Dendritic cell treated with granulocyte-macrophage colony-stimulating factor and Interleukin-4, amounts not matched to agents 40 ng/mL and 50 ng/mL, for 4 days (primary cell): ENCODE results near the gene ZNF782.
A peak's percentile ranks its signal among the peaks of the same experiment; 100 is the strongest.
"Not testable (repeated sequence)": the region's sequence is repeated elsewhere in the genome, so short reads cannot be mapped to it uniquely, and the experiment has no call there.

ENCODE experiments used
- H3K27ac Mint-ChIP-seq: one replicate; pipeline ENCODE4 v1.8.0; 2022; ENCODE audit warnings: mild to moderate bottlenecking, mixed read lengths
- H3K27me3 Mint-ChIP-seq: one replicate; pipeline ENCODE4 v1.8.0; 2022; ENCODE audit warnings: mild to moderate bottlenecking, mixed read lengths
- H3K36me3 Mint-ChIP-seq: one replicate; pipeline ENCODE4 v1.8.0; 2022; ENCODE audit warnings: low read depth, mixed read lengths
- H3K4me1 Mint-ChIP-seq: one replicate; pipeline ENCODE4 v1.8.0; 2022; ENCODE audit warnings: low read depth, mixed read lengths
- H3K4me3 Mint-ChIP-seq: one replicate; pipeline ENCODE4 v1.8.0; 2022; ENCODE audit warnings: mild to moderate bottlenecking, moderate library complexity, mixed read lengths
- H3K9me3 Mint-ChIP-seq: one replicate; pipeline ENCODE4 v1.8.0; 2022; ENCODE audit warnings: mixed read lengths
- intact Hi-C: fragments of 100-400 bp; cut with micrococcal nuclease; formaldehyde crosslinking; loops from one replicate; pipeline ENCODE4 v1.15.0; 2022

Gene ZNF782

DNA sequence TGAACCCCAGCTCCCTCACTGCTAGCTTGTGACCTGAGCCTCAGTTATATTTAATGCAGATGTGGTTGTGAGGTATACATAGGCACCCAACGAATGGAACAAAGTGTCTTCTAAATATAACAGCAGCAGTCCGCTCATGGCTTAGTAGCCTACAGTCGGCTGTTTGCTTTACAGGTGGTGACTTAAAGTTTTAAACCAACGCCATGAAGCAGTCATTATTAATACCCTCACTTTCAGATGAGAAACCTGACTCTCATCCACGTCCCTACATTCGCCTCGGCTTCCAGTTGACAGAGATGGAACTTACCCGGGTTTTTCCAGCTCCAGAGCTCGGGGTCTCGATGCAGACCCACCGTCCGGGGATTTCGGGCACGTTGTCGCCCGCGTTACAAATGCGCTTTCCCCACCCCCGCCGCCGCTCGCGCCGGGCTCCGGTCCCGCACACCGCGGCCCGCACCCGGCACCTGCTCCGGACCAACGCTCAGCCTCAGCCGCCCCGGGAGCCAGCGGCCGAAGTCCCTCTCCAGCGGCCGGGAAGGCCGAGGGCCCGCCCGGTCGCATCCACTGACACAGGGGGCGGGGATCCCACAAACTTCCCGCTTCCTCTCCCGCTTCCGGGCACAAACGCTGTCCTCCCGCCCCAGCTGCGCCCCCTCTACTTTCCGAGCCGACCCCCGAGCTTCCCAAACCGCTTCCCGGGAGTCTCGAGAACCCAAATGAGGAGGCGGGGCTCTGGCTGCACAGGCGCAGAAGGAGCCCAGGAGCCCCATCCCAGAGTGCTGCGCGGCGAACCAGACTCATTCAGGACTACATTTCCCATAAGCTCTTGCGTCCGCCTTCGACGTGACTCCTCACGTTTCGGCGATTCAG is at the start of gene ZNF782:
TSS of gene ZNF782 (minus strand) at position 734 of the 870 bp plus-strand sequence. CDS start 2,553 bp downstream, outside the sequence.
- Mint-ChIP-seq H3K36me3 (peaks cover 16% of the 10 kb centered on the region), H3K27me3 (peaks cover 9% of the 10 kb centered on the region), H3K9me3 (peaks cover 9% of the 10 kb centered on the region), H3K4me1 (peaks cover 22% of the 10 kb centered on the region), H3K4me3 (peak within 1 kb of the TSS; percentile 99), H3K27ac (peak within 1 kb of the TSS; percentile 90)
- intact Hi-C loops: loop anchor here (2.0 to 10.0 kb wide), 5 partner anchors 75 to 741 kb away; partner anchors contain the start of genes CTSV, ZNF367 and ZNF510

DNA sequence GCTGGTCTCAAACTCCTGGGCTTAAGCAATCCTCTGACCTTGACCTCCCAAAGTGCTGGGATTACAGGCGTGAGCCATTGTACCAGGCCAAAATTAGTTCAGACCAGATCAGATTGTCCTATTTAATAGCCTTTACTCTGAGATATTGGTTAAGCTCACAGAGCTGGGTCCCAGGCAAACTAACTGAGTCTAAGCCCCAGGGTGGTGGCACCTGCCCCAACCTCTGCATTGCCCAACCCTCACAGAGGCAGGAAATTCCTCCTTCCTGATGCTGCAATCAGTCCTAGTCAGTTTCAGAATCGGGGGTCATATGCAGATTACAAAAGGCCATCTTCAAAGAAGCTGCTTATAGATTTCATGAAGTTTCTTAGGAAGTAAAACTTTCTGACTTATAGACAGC is 45.7 kb upstream of the ZNF782 start:
- H3K9me3 Mint-ChIP-seq, H3K27me3 Mint-ChIP-seq, intact Hi-C loops, H3K4me3 Mint-ChIP-seq, H3K27ac Mint-ChIP-seq, H3K4me1 Mint-ChIP-seq: not testable (repeated sequence)
- H3K36me3 Mint-ChIP-seq: peaks cover 32% of the 10 kb centered on the region

GRCh38 chr9:96892131-96892530 is 37.8 kb upstream of the ZNF782 start:
- Mint-ChIP-seq H3K9me3 (no peaks in the 10 kb centered on the region), H3K27ac (no peak overlapping the region), H3K36me3 (peaks cover 74% of the 10 kb centered on the region), H3K4me3 (no peak overlapping the region), H3K4me1 (no peaks in the 10 kb centered on the region), H3K27me3 (no peaks in the 10 kb centered on the region)
- intact Hi-C loops: no loop called here

- H3K4me1 Mint-ChIP-seq: peaks cover 13% of the 10 kb centered on the region
- H3K27ac Mint-ChIP-seq: no peak overlapping the region
- H3K4me3 Mint-ChIP-seq: no peak overlapping the region
- no peaks in the 10 kb centered on the region for H3K27me3 Mint-ChIP-seq
- intact Hi-C loops: no loop called here
- peaks cover 40% of the 10 kb centered on the region for H3K36me3 Mint-ChIP-seq
- H3K9me3 Mint-ChIP-seq: peaks cover 5% of the 10 kb centered on the region
Observed at GRCh38 chr9:96888591-96888990, 34.3 kb upstream of the ZNF782 start.

- Mint-ChIP-seq H3K27me3 (peaks cover 2% of the 10 kb centered on the region), H3K4me1 (peaks cover 13% of the 10 kb centered on the region), H3K27ac (no peak overlapping the region), H3K9me3 (peaks cover 5% of the 10 kb centered on the region), H3K36me3 (peaks cover 8% of the 10 kb centered on the region), H3K4me3 (no peak overlapping the region)
- intact Hi-C loops: no loop called here
Observed at GRCh38 chr9:96885424-96885823, 31.1 kb upstream of the ZNF782 start.

- intact Hi-C loops: no loop called here
- Mint-ChIP-seq H3K4me3 (no peak overlapping the region), H3K27me3 (peaks cover 7% of the 10 kb centered on the region), H3K9me3 (peaks cover 5% of the 10 kb centered on the region), H3K4me1 (peaks cover 13% of the 10 kb centered on the region), H3K36me3 (no peaks in the 10 kb centered on the region), H3K27ac (no peak overlapping the region)
Observed at GRCh38 chr9:96884443-96884842, 30.1 kb upstream of the ZNF782 start.

- Mint-ChIP-seq H3K36me3 (no peaks in the 10 kb centered on the region), H3K27me3 (peaks cover 12% of the 10 kb centered on the region), H3K4me3 (no peak overlapping the region), H3K4me1 (peaks cover 13% of the 10 kb centered on the region), H3K9me3 (peaks cover 5% of the 10 kb centered on the region), H3K27ac (no peak overlapping the region)
- intact Hi-C loops: no loop called here
Observed at GRCh38 chr9:96883922-96884321, 29.6 kb upstream of the ZNF782 start.

DNA sequence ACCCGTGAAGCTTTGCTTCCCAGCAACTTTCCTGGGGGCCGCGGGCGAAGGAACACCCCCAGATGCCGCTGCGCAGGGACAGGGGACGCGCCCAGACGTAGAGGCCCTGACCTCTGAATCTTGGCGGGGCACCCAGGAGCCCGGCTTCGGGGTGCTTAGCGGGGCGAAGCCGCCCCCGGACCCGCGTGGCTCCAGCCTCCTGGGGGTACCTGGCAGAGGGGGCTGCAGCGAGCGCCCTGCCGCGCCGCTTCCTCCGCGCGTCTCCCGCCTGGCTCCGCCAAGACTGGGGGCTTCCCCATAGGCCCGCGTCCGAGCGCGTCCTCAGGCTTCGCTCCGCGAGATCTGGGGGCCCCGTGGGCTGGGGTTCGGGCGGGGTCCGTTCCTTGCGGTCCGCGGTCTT is 23.0 kb upstream of the ZNF782 start:
- no peaks in the 10 kb centered on the region for H3K36me3 Mint-ChIP-seq
- no peak overlapping the region for H3K27ac Mint-ChIP-seq
- no peak overlapping the region for H3K4me3 Mint-ChIP-seq
- peaks cover 61% of the 10 kb centered on the region for H3K27me3 Mint-ChIP-seq
- H3K4me1 Mint-ChIP-seq: peaks cover 19% of the 10 kb centered on the region
- no peaks in the 10 kb centered on the region for H3K9me3 Mint-ChIP-seq
- intact Hi-C loops: no loop called here

GRCh38 chr9:96875461-96876142 is 21.3 kb upstream of the ZNF782 start:
- Mint-ChIP-seq H3K4me3 (peak overlapping the region; percentile 76), H3K9me3 (no peaks in the 10 kb centered on the region), H3K27ac (no peak overlapping the region), H3K27me3 (peaks cover 59% of the 10 kb centered on the region), H3K4me1 (peaks cover 19% of the 10 kb centered on the region), H3K36me3 (no peaks in the 10 kb centered on the region)
- intact Hi-C loops: no loop called here

DNA sequence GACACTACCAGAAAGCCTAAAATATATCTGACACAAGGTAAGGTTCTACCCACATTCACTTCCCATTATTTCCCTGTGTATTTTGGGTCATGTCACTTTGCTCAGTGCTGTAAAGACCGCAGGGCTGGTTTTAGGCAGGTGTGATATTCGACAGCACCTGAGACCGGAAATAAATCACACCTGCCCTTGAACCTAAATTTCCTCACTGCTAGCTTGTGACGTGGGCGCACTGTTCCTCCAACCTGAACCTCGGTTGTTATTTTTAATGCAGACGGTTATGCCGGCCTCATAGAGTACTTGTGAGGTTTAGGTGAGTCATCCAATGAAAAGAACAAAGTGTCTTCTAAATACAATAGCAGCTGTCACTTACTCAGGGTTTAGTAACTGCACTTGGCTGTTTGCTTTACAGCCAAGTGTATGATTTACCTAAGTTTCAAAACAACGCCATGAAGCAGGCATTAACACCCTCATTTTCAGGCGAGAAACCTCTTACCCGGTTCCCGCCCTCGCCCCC is 20.7 kb upstream of the ZNF782 start:
- intact Hi-C loops: no loop called here
- H3K4me1 Mint-ChIP-seq: peaks cover 19% of the 10 kb centered on the region

DNA sequence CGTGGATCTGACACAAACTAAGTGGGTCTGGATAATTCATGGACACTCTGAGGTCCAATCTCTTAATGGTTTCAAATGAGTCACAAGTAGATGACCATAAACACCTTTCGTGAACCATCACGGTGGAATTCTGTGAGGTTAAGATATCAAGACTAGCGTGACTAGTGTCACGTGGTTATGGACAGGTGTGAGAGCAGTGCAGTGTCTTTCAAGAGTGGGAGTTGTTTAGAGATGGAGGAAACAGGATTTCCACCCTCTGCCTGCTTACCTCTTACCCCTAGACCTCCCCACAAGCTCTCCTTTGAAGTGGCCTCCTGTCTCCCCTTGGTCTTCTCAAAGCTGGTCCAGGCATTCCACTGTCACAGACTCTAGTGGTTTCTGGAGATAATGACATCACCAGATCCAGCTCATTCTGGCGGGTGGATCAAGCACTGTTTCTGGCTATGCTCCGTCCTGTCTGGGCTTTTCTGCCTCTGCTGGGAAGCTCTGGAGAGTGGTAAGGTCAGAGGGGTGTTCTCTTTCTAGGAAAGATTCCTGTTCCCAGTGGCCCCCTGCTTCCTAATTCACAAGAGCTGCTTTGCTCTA is 20.0 kb upstream of the ZNF782 start:
- Mint-ChIP-seq H3K36me3 (no peaks in the 10 kb centered on the region), H3K4me3 (no peak overlapping the region), H3K4me1 (peaks cover 19% of the 10 kb centered on the region), H3K27me3 (peaks cover 53% of the 10 kb centered on the region), H3K9me3 (no peaks in the 10 kb centered on the region), H3K27ac (no peak overlapping the region)
- intact Hi-C loops: no loop called here

More for the DNA sequence above, 20.7 kb upstream of the ZNF782 start:
- no peaks in the 10 kb centered on the region for H3K36me3 Mint-ChIP-seq
- H3K4me3 Mint-ChIP-seq: no peak overlapping the region
- H3K27me3 Mint-ChIP-seq: peaks cover 57% of the 10 kb centered on the region
- H3K27ac Mint-ChIP-seq: no peak overlapping the region
- H3K9me3 Mint-ChIP-seq: no peaks in the 10 kb centered on the region

GRCh38 chr9:96871176-96871575 is 16.9 kb upstream of the ZNF782 start:
- H3K36me3 Mint-ChIP-seq: no peaks in the 10 kb centered on the region
- H3K9me3 Mint-ChIP-seq: peaks cover 1% of the 10 kb centered on the region
- H3K4me3 Mint-ChIP-seq: no peak overlapping the region
- H3K27me3 Mint-ChIP-seq: peaks cover 24% of the 10 kb centered on the region
- intact Hi-C loops: no loop called here
- no peak overlapping the region for H3K27ac Mint-ChIP-seq
- peaks cover 11% of the 10 kb centered on the region for H3K4me1 Mint-ChIP-seq

DNA sequence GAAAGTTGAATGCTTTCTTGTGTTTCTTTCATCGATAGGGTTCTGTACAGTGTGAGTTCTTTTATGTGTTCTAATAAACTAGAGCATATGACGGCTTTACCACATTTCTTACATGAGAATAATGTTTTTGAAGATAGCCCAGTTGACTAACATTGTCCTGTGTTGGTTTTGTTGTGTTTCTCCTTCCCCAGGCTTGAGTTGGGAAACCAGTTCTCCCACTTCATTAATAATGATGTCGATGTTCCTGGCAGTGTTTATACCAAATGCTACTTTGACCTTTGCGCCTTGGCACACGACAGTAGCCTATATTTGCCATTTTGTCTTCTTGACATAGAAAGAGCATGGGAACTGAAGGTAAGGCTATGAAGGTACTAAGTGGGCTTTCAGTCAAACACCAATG is 14.4 kb upstream of the ZNF782 start:
- Mint-ChIP-seq H3K36me3 (no peaks in the 10 kb centered on the region), H3K4me1 (no peaks in the 10 kb centered on the region)

More for the DNA sequence above, 14.4 kb upstream of the ZNF782 start:
- H3K9me3 Mint-ChIP-seq: peaks cover 14% of the 10 kb centered on the region
- no peak overlapping the region for H3K27ac Mint-ChIP-seq
- peaks cover 8% of the 10 kb centered on the region for H3K27me3 Mint-ChIP-seq
- H3K4me3 Mint-ChIP-seq: no peak overlapping the region
- intact Hi-C loops: no loop called here
